Naive thymus-derived CD4-positive, alpha-beta T cell (primary cell): ENCODE measurements around the gene MAT2A. TPM values are rescaled to one million over a fixed set of nuclear protein-coding genes. Genes with fewer than 3 reads are reported as not detected.
"Not testable (repeated sequence)": the region's sequence is repeated elsewhere in the genome, so short reads cannot be mapped to it uniquely, and the experiment has no call there.

ENCODE experiments used
- ATAC-seq: fragments of 150-1000 bp; cut with Tn5 transposase; 2 replicates; pipeline ENCODE4 v1.10.0; 2021; ENCODE audit warnings: mild to moderate bottlenecking, moderate library complexity
- CTCF ChIA-PET: fragments of 350-600 bp; sonication (Branson Sonifier 250); formaldehyde crosslinking; loops from one replicate; lab custom pipeline; 2021; ENCODE audit warnings: antibody characterized with exemption; lab: Charles Lee
- POLR2A ChIA-PET: fragments of 350-600 bp; sonication (Branson Sonifier 250); formaldehyde crosslinking; loops from one replicate; lab custom pipeline; 2021; ENCODE audit warnings: antibody characterized with exemption, inconsistent platforms; lab: Charles Lee
- DNase-seq, 9 donors: peaks; one replicate each; pipeline versions ENCODE4 v3.0.0 to v3.0.0-alpha.2; 2020 to 2022; ENCODE audit warnings: mixed read lengths in 1 of 9
- H3K27ac ChIP-seq: one replicate; pipeline ENCODE4 v1.7.0; 2013; ENCODE audit warnings: mild to moderate bottlenecking, low read depth, low read length, moderate library complexity
- H3K27me3 ChIP-seq, 2 donors: one replicate each; pipeline ENCODE4 v1.7.0; 2013; ENCODE audit warnings: low read length in 2 of 2, mild to moderate bottlenecking in 2 of 2, moderate library complexity in 2 of 2; ENCODE audit not compliant: control insufficient read depth in 2 of 2, insufficient read depth in 2 of 2
- H3K36me3 ChIP-seq, 3 experiments: 1 replicate in 2 of 3; 2 replicates in 1 of 3; pipeline ENCODE4 v1.7.0; 2013; ENCODE audit warnings: low read length in 3 of 3, mild to moderate bottlenecking in 3 of 3, moderate library complexity in 1 of 3; ENCODE audit not compliant: insufficient read depth in 3 of 3, control insufficient read depth in 2 of 3
- H3K4me1 ChIP-seq, 2 donors: one replicate each; pipeline ENCODE4 v1.7.0; 2013; ENCODE audit warnings: low read length in 2 of 2, mild to moderate bottlenecking in 2 of 2, moderate library complexity in 1 of 2; ENCODE audit not compliant: control insufficient read depth in 2 of 2, insufficient read depth in 2 of 2
- H3K4me3 ChIP-seq: 2 replicates; pipeline ENCODE4 v1.7.0; 2013; ENCODE audit warnings: mild to moderate bottlenecking, low read length
- H3K9me3 ChIP-seq, 3 experiments: 1 replicate in 2 of 3; 2 replicates in 1 of 3; pipeline ENCODE4 v1.7.0; 2013; ENCODE audit warnings: low read length in 3 of 3; ENCODE audit not compliant: control insufficient read depth in 2 of 3
- H3K27ac Mint-ChIP-seq, 9 donors: one replicate each; pipeline ENCODE4 v1.8.0; 2020 to 2022; ENCODE audit warnings: mixed read lengths in 9 of 9, mild to moderate bottlenecking in 8 of 9, moderate library complexity in 5 of 9, inconsistent platforms in 2 of 9
- H3K27me3 Mint-ChIP-seq, 5 donors: one replicate each; pipeline ENCODE4 v1.8.0; 2021 to 2022; ENCODE audit warnings: mixed read lengths in 5 of 5, mild to moderate bottlenecking in 1 of 5
- H3K36me3 Mint-ChIP-seq, 5 donors: one replicate each; pipeline ENCODE4 v1.8.0; 2020 to 2022; ENCODE audit warnings: mixed read lengths in 5 of 5, mild to moderate bottlenecking in 3 of 5, inconsistent platforms in 1 of 5
- H3K4me1 Mint-ChIP-seq, 7 donors: one replicate each; pipeline ENCODE4 v1.8.0; 2020 to 2022; ENCODE audit warnings: mixed read lengths in 7 of 7, mild to moderate bottlenecking in 3 of 7, inconsistent platforms in 1 of 7
- H3K4me3 Mint-ChIP-seq, 10 donors: one replicate each; pipeline ENCODE4 v1.8.0; 2020 to 2022; ENCODE audit warnings: mild to moderate bottlenecking in 10 of 10, mixed read lengths in 10 of 10, moderate library complexity in 6 of 10, inconsistent platforms in 2 of 10
- H3K9me3 Mint-ChIP-seq, 11 donors: one replicate each; pipeline ENCODE4 v1.8.0; 2020 to 2022; ENCODE audit warnings: mixed read lengths in 11 of 11, mild to moderate bottlenecking in 4 of 11, inconsistent platforms in 1 of 11, moderate library complexity in 1 of 11
- intact Hi-C, 2 donors: fragments of 100-400 bp; cut with micrococcal nuclease; formaldehyde crosslinking; loops; one replicate each; pipeline ENCODE4 v1.15.1; 2023
- polyA plus RNA-seq, 2 donors: library from polyadenylated mRNA; unstranded; fragments of 300-500 nt; fragmentation: Illumina TruSeq; gene quantifications; one replicate each; pipeline ENCODE4 v1.2.3, GENCODE V29; 2021
- total RNA-seq, 6 experiments: library from RNA in 5 of 6; stranded (reverse) in 5 of 6; gene quantifications; 1 replicate in 5 of 6; 2 replicates in 1 of 6; pipeline ENCODE4 v1.2.3 and lab custom pipeline; 2021 to 2026

MAT2A gene
- total and polyA plus RNA-seq, 7 experiments from 2014 or later, result 79.8 to 268 (median 127) TPM

- DNase-seq, H3K9me3 Mint-ChIP-seq, intact Hi-C loops, H3K9me3 ChIP-seq, ATAC-seq, H3K4me3 Mint-ChIP-seq, H3K4me3 ChIP-seq, H3K27me3 Mint-ChIP-seq, H3K27ac ChIP-seq, H3K27me3 ChIP-seq: not testable (repeated sequence)
- Histone ChIP-seq H3K36me3 (peaks cover 17 to 45% (median 21%) of the 10 kb centered on the region in 3 experiments), H3K4me1 (peaks cover 10 to 17% of the 10 kb centered on the region in 2 donors)
- peaks cover 21 to 44% (median 24%) of the 10 kb centered on the region in 5 donors for H3K36me3 Mint-ChIP-seq
- CTCF ChIA-PET, result interaction anchor here (1.6 kb wide), 1 partner anchor 8 kb away, joined by 4 read pairs; no protein-coding TSS in a partner anchor
- POLR2A ChIA-PET, result interaction anchor here (0.9 kb wide), 2 partner anchors 51 to 107 kb away, joined by 4 to 5 read pairs; partner anchors contain the start of gene RNF181
- peaks cover 8 to 45% (median 37%) of the 10 kb centered on the region in 7 donors for H3K4me1 Mint-ChIP-seq
- H3K27ac Mint-ChIP-seq, result peak overlapping the region in 3 of 9 donors; percentile 3 to 48 (median 21)
These were observed 5.3 kb downstream of the MAT2A start for GRCh38 chr2:85544254-85544691.

GRCh38 chr2:85544915-85545779 is 6.2 kb downstream of the MAT2A start:
- H3K9me3 ChIP-seq, H3K4me3 Mint-ChIP-seq, H3K4me3 ChIP-seq, DNase-seq, ATAC-seq, H3K27ac ChIP-seq, H3K27me3 ChIP-seq, H3K9me3 Mint-ChIP-seq, H3K27ac Mint-ChIP-seq, intact Hi-C loops, H3K27me3 Mint-ChIP-seq: not testable (repeated sequence)
- Histone ChIP-seq H3K4me1 (peaks cover 10 to 12% of the 10 kb centered on the region in 2 donors), H3K36me3 (peaks cover 17 to 51% (median 25%) of the 10 kb centered on the region in 3 experiments)
- Mint-ChIP-seq H3K36me3 (peaks cover 21 to 39% (median 30%) of the 10 kb centered on the region in 5 donors), H3K4me1 (peaks cover 8 to 44% (median 32%) of the 10 kb centered on the region in 7 donors)
- ChIA-PET POLR2A (interaction anchor here (0.9 to 2.1 kb wide), 6 partner anchors 11 to 126 kb away, joined by 3 to 6 read pairs (median 4); partner anchors contain the start of gene SH2D6), CTCF (interaction anchor here (1.0 to 1.5 kb wide), 2 partner anchors 125 to 152 kb away, joined by 3 to 4 read pairs; no protein-coding TSS in a partner anchor)

- H3K27me3 ChIP-seq, result no peaks in the 10 kb centered on the region
- Mint-ChIP-seq H3K4me3 (no peak overlapping the region), H3K9me3 (no peaks in the 10 kb centered on the region), H3K36me3 (peaks cover 21 to 38% (median 32%) of the 10 kb centered on the region in 5 donors), H3K4me1 (peaks cover 3 to 37% (median 25%) of the 10 kb centered on the region in 7 donors), H3K27me3 (no peaks in the 10 kb centered on the region), H3K27ac (no peak overlapping the region)
- H3K4me3 ChIP-seq, result no peak overlapping the region
- no peaks in the 10 kb centered on the region for H3K9me3 ChIP-seq
- H3K27ac ChIP-seq, result no peak overlapping the region
- CTCF ChIA-PET, result interaction anchor here (1.0 to 1.5 kb wide), 2 partner anchors 126 to 152 kb away, joined by 3 to 4 read pairs; no protein-coding TSS in a partner anchor
- DNase-seq (no peak), ATAC-seq (no peak)
- H3K4me1 ChIP-seq, result peaks cover 6 to 7% of the 10 kb centered on the region in 2 donors
- peaks cover 19 to 58% (median 25%) of the 10 kb centered on the region in 3 experiments for H3K36me3 ChIP-seq
- POLR2A ChIA-PET, result interaction anchor here (0.9 to 2.1 kb wide), 5 partner anchors 11 to 127 kb away, joined by 3 to 6 read pairs (median 4); partner anchors contain the start of gene SH2D6
- intact Hi-C loops, result no loop called here
These were observed 6.8 kb downstream of the MAT2A start for GRCh38 chr2:85545780-85546240.

GRCh38 chr2:85547089-85547858 is 8.3 kb downstream of the MAT2A start:
- Mint-ChIP-seq H3K27ac (peak overlapping the region in 7 of 9 donors; percentile 1 to 82 (median 59)), H3K27me3 (no peaks in the 10 kb centered on the region), H3K4me1 (peaks cover 2 to 26% (median 16%) of the 10 kb centered on the region in 7 donors), H3K36me3 (peaks cover 15 to 39% (median 29%) of the 10 kb centered on the region in 5 donors), H3K9me3 (no peaks in the 10 kb centered on the region), H3K4me3 (no peak overlapping the region)
- Histone ChIP-seq H3K9me3 (no peaks in the 10 kb centered on the region), H3K4me1 (no peaks in the 10 kb centered on the region), H3K27me3 (no peaks in the 10 kb centered on the region), H3K36me3 (peaks cover 13 to 56% (median 16%) of the 10 kb centered on the region in 3 experiments), H3K27ac (no peak overlapping the region), H3K4me3 (no peak overlapping the region)
- intact Hi-C loops, result no loop called here
- ChIA-PET CTCF (no interaction called here), POLR2A (interaction anchor here (2.1 to 5.9 kb wide), 2 partner anchors 7 to 128 kb away, joined by 6 to 70 read pairs; partner anchors contain the start of genes MAT2A and SH2D6)
- ATAC-seq (no peak), DNase-seq (no peak)

- Mint-ChIP-seq H3K4me1 (peaks cover 0 to 21% (median 12%) of the 10 kb centered on the region in 7 donors), H3K27ac (peak overlapping the region in 6 of 9 donors; percentile 1 to 45 (median 25)), H3K4me3 (no peak overlapping the region), H3K36me3 (peaks cover 8 to 32% (median 21%) of the 10 kb centered on the region in 5 donors), H3K27me3 (no peaks in the 10 kb centered on the region), H3K9me3 (no peaks in the 10 kb centered on the region)
- ChIA-PET CTCF (interaction anchor here (0.9 to 4.9 kb wide), 3 partner anchors 110 to 157 kb away, joined by 3 to 163 read pairs (median 7); partner anchors contain the start of gene SH2D6), POLR2A (interaction anchor here (1.0 to 5.9 kb wide), 2 partner anchors 8 to 137 kb away, joined by 3 to 70 read pairs; partner anchors contain the start of gene MAT2A)
- ATAC-seq, result no peak
- Histone ChIP-seq H3K27me3 (no peaks in the 10 kb centered on the region), H3K27ac (no peak overlapping the region), H3K4me3 (no peak overlapping the region), H3K4me1 (no peaks in the 10 kb centered on the region), H3K36me3 (peaks cover 9 to 54% (median 12%) of the 10 kb centered on the region in 3 experiments), H3K9me3 (no peaks in the 10 kb centered on the region)
- DNase-seq, result no peak
- intact Hi-C loops, result no loop called here
These were observed 9.1 kb downstream of the MAT2A start for GRCh38 chr2:85547859-85548607.
